ENCODE data around the gene PUS1. TPM values are rescaled to one million over a fixed set of nuclear protein-coding genes. Genes with fewer than 3 reads are reported as not detected.

PUS1 gene
- total and polyA plus RNA-seq, 5 donors: 7.2 to 13.7 (median 7.8) TPM

DNA sequence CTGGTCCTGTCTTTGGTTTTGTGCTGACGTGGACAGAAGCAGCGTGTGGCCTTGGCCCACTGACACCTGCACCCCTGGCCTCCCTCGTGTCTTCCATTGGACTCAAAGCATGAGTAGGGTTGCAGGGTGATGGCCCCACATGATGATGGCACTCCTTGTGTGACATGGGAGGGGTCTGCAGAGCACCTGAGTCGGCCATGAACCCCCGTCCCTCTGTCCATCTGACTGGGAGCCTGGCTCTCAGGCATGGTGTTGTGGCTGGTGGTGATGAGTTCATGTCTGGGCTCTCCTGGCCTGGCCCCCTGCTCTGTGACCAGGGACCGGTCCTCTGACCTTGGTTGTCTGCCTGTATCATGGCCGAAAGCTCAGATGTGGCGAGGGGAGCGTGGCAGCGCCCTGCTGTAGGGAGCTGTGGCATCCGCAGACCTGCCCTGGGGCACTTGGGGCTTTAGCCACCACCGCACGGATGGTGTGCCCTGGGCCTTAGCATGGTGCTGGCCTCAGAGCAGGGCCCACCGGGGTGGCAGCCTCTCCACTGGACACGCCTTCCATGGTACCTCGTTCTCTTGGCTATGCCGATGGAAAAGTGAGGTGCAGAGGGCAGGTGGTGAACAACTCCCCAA lies 17.9 kb upstream of the PUS1 start:
- Histone ChIP-seq H3K4me1 (ENCODE audit: control insufficient read depth, insufficient read depth, low read length) (peaks cover 2% of the 10 kb centered on the region), H3K27ac (ENCODE audit: low read length) (no peak overlapping the region), H3K9me3 (ENCODE audit: control insufficient read depth, low read length) (no peaks in the 10 kb centered on the region), H3K4me3 (ENCODE audit: low read length) (no peak overlapping the region), H3K27me3 (ENCODE audit: control insufficient read depth, insufficient read depth) (no peaks in the 10 kb centered on the region)
- ATAC-seq: no peak
- peak in 2 of 3 donors; percentile 22 to 42 for DNase-seq
- intact Hi-C loops (cut with DNase I): no loop called here
- WGBS: 92% methylated on average over 17 of the region's 17 CpGs

- 78% methylated on average over 22 of the region's 22 CpGs for WGBS
Measured at GRCh38 chr12:131911851-131912477, 17.1 kb upstream of the PUS1 start.

GRCh38 chr12:131912518-131913274 lies 16.4 kb upstream of the PUS1 start:
- ATAC-seq: peak; percentile 75 to 84
- no peak overlapping the region for H3K4me3 ChIP-seq (ENCODE audit: low read length)
- H3K9me3 ChIP-seq (ENCODE audit: control insufficient read depth, low read length): no peaks in the 10 kb centered on the region
- peak overlapping the region; percentile 26 for H3K27ac ChIP-seq (ENCODE audit: low read length)
- peak; percentile 94 to 96 (median 95) for DNase-seq
- WGBS: 57% methylated on average over 20 of the region's 20 CpGs
- intact Hi-C loops (cut with DNase I): no loop called here
- H3K27me3 ChIP-seq (ENCODE audit: control insufficient read depth, insufficient read depth): no peaks in the 10 kb centered on the region
- H3K4me1 ChIP-seq (ENCODE audit: control insufficient read depth, insufficient read depth, low read length): peaks cover 2% of the 10 kb centered on the region

More at GRCh38 chr12:131911851-131912477, 17.1 kb upstream of the PUS1 start:
- ATAC-seq (no peak), DNase-seq (peak in 2 of 3 donors; percentile 54 to 61)
- H3K4me1 ChIP-seq (ENCODE audit: control insufficient read depth, insufficient read depth, low read length): peaks cover 2% of the 10 kb centered on the region
- no peaks in the 10 kb centered on the region for H3K9me3 ChIP-seq (ENCODE audit: control insufficient read depth, low read length)
- no peaks in the 10 kb centered on the region for H3K27me3 ChIP-seq (ENCODE audit: control insufficient read depth, insufficient read depth)
- intact Hi-C loops (cut with DNase I): no loop called here
- peak overlapping the region; percentile 26 for H3K27ac ChIP-seq (ENCODE audit: low read length)
- H3K4me3 ChIP-seq (ENCODE audit: low read length): no peak overlapping the region

DNA sequence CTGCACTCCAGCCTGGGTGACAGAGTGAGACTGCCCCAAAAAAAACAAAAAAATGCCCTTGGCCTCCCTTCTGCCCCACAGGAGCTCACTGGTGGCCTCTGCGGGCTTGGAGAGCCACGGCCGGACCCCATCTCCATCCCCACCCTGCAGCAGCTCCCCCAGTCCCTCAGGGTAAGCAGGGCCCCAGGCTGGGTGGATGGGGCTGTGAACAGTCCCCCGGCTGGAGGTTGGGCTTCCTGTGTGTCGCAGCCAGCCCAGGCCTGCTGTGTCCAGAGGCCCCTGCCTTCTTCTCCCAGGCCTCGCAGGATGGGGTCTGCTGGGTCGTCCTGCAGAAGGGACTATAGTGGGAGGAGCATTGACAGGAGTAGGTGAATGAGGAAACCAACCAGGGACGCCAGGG lies 15.4 kb upstream of the PUS1 start:
- no peak overlapping the region for H3K4me3 ChIP-seq (ENCODE audit: low read length)
- H3K27me3 ChIP-seq (ENCODE audit: control insufficient read depth, insufficient read depth): no peaks in the 10 kb centered on the region
- no peak overlapping the region for H3K27ac ChIP-seq (ENCODE audit: low read length)
- no peaks in the 10 kb centered on the region for H3K9me3 ChIP-seq (ENCODE audit: control insufficient read depth, low read length)
- DNase-seq (peak in 1 of 3 donors; percentile 24), ATAC-seq (no peak)
- WGBS: 89% methylated on average over 8 of the region's 8 CpGs
- intact Hi-C loops (cut with DNase I): no loop called here
- H3K4me1 ChIP-seq (ENCODE audit: control insufficient read depth, insufficient read depth, low read length): peaks cover 2% of the 10 kb centered on the region

GRCh38 chr12:131914179-131914702 lies 14.8 kb upstream of the PUS1 start:
- Histone ChIP-seq H3K4me1 (ENCODE audit: control insufficient read depth, insufficient read depth, low read length) (peaks cover 2% of the 10 kb centered on the region), H3K27me3 (ENCODE audit: control insufficient read depth, insufficient read depth) (no peaks in the 10 kb centered on the region), H3K9me3 (ENCODE audit: control insufficient read depth, low read length) (no peaks in the 10 kb centered on the region), H3K4me3 (ENCODE audit: low read length) (no peak overlapping the region), H3K27ac (ENCODE audit: low read length) (no peak overlapping the region)
- 95% methylated on average over 14 of the region's 14 CpGs for WGBS
- ATAC-seq (no peak), DNase-seq (peak in 1 of 3 donors; percentile 29)
- intact Hi-C loops (cut with DNase I): no loop called here

GRCh38 chr12:131915000-131915689 lies 13.9 kb upstream of the PUS1 start:
- no peak overlapping the region for H3K4me3 ChIP-seq (ENCODE audit: low read length)
- no peaks in the 10 kb centered on the region for H3K27me3 ChIP-seq (ENCODE audit: control insufficient read depth, insufficient read depth)
- ATAC-seq (no peak), DNase-seq (peak in 1 of 3 donors; percentile 25)
- intact Hi-C loops (cut with DNase I): no loop called here
- H3K27ac ChIP-seq (ENCODE audit: low read length): no peak overlapping the region
- 92% methylated on average over 20 of the region's 20 CpGs for WGBS
- H3K4me1 ChIP-seq (ENCODE audit: control insufficient read depth, insufficient read depth, low read length): peaks cover 2% of the 10 kb centered on the region
- no peaks in the 10 kb centered on the region for H3K9me3 ChIP-seq (ENCODE audit: control insufficient read depth, low read length)

GRCh38 chr12:131915823-131916222 lies 13.3 kb upstream of the PUS1 start:
- H3K4me3 ChIP-seq (ENCODE audit: low read length): no peak overlapping the region
- H3K27me3 ChIP-seq (ENCODE audit: control insufficient read depth, insufficient read depth): no peaks in the 10 kb centered on the region
- ATAC-seq (no peak), DNase-seq (no peak)
- H3K4me1 ChIP-seq (ENCODE audit: control insufficient read depth, insufficient read depth, low read length): peaks cover 2% of the 10 kb centered on the region
- H3K27ac ChIP-seq (ENCODE audit: low read length): no peak overlapping the region
- no peaks in the 10 kb centered on the region for H3K9me3 ChIP-seq (ENCODE audit: control insufficient read depth, low read length)
- intact Hi-C loops (cut with DNase I): no loop called here
- 94% methylated on average over 21 of the region's 21 CpGs for WGBS

DNA sequence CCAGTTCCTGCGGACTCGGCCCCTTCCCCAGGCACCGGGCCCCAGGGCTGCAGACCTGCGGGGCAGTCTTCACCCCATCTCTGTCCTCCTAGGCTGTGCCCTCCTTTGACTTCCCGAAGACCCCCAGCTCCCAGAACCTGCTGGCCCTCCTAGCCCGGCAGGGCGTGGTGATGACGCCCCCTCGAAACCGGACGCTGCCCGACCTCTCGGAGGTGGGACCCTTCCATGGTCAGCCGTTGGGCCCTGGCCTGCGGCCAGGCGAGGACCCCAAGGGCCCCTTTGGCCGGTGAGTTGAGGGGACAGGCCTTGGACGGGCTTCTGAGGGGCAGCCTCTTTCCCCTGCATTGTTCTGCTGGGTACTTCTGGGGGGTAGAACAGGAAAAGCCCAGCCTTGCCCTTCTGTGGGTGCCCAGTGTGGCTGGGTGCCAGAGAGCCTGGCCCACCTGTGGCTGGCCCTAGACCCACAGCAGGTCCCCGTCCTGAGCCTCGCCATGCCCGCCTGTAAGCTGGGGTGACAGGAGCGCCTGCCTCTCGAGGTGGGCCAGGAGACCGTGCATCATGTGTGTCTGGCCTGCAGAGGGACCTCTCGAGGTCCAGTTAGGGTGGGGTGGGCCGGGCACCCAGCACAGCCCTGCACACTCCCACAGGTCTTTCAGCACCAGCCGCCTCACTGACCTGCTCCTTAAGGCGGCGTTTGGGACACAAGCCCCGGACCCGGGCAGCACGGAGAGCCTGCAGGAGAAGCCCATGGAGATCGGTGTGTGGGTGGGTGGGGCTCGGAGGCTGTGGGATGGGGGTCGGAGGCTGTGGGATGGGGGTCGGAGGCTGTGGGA lies 12.6 kb upstream of the PUS1 start:
- intact Hi-C loops (cut with DNase I): no loop called here
- no peak overlapping the region for H3K4me3 ChIP-seq (ENCODE audit: low read length)
- WGBS: 91% methylated on average over 36 of the region's 36 CpGs
- H3K9me3 ChIP-seq (ENCODE audit: control insufficient read depth, low read length): no peaks in the 10 kb centered on the region
- H3K27me3 ChIP-seq (ENCODE audit: control insufficient read depth, insufficient read depth): no peaks in the 10 kb centered on the region
- peak in 2 of 3 donors; percentile 40 to 64 for DNase-seq
- ATAC-seq: no peak
- H3K4me1 ChIP-seq (ENCODE audit: control insufficient read depth, insufficient read depth, low read length): peaks cover 2% of the 10 kb centered on the region
- H3K27ac ChIP-seq (ENCODE audit: low read length): no peak overlapping the region

DNA sequence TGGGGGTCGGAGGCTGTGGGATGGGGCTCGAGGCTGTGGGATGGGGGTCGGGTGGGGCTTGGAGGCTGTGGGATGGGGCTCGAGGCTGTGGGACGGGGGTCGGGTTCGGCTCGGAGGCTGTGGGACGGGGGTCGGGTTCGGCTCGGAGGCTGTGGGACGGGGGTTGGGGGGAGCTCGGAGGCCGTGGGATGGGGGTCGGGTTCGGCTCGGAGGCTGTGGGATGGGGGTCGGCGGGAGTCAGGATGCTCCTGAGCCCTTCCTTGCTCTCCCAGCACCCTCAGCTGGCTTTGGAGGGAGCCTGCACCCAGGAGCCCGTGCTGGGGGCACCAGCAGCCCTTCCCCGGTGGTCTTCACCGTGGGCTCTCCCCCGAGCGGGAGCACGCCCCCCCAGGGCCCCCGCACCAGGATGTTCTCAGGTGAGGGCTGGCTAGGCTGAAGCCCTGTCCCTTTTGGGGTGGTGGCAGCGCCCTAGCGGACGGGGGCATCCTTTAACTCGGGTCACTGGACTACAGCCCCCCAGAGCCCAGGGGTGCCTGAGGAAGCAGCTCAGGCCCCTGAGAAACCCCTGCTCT lies 11.9 kb upstream of the PUS1 start:
- 80% methylated on average over 31 of the region's 31 CpGs for WGBS
- Histone ChIP-seq H3K4me1 (ENCODE audit: control insufficient read depth, insufficient read depth, low read length) (peaks cover 2% of the 10 kb centered on the region), H3K9me3 (ENCODE audit: control insufficient read depth, low read length) (no peaks in the 10 kb centered on the region), H3K4me3 (ENCODE audit: low read length) (no peak overlapping the region), H3K27me3 (ENCODE audit: control insufficient read depth, insufficient read depth) (no peaks in the 10 kb centered on the region), H3K27ac (ENCODE audit: low read length) (no peak overlapping the region)
- ATAC-seq (no peak), DNase-seq (peak in 1 of 3 donors; percentile 74)
- intact Hi-C loops (cut with DNase I): no loop called here

Data from right cardiac atrium (tissue), 5 donors.